Measurements from ENCODE around the gene SSR1.
"Not testable (repeated sequence)": the region's sequence is repeated elsewhere in the genome, so short reads cannot be mapped to it uniquely, and the experiment has no call there.

DNA sequence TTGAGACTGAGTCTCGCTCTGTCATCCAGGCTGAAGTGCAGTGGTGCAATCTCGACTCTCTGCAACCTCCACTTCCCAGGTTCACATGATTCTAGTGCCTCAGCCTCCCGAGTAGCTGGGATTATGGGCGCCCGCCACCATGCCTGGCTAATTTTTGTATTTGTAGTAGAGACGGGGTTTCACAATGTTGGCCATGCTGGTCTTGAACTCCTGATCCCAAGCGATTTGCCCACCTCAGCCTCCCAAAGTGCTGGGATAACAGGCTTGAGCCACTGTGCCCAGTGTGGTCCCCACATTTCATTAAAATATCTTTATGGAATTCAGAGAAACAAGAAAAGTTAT, 47.6 kb downstream of the SSR1 start:
- not testable (repeated sequence) for TF ChIP-seq HMG20B (CRISPR knock-in tag; conservative IDR thresholded peaks at IDR 0.05); ARID2 (CRISPR knock-in tag; IDR thresholded peaks at IDR 0.05; ENCODE audit: borderline replicate concordance); E2F1 (CRISPR knock-in tag; IDR thresholded peaks at IDR 0.05); ZKSCAN5 (CRISPR knock-in tag; IDR thresholded peaks at IDR 0.05); BRD4 (CRISPR knock-in tag; IDR thresholded peaks at IDR 0.05); CTCF (CRISPR knock-in tag; IDR thresholded peaks at IDR 0.05); ZNF260 (CRISPR knock-in tag; IDR thresholded peaks at IDR 0.05; ENCODE audit: borderline replicate concordance, low read depth); POLR2A (IDR thresholded peaks at IDR 0.05; ENCODE audit: insufficient read depth in 1 of 2, low read depth in 2 of 2, low read length in 2 of 2); MYC (CRISPR knock-in tag; IDR thresholded peaks at IDR 0.05; ENCODE audit: borderline replicate concordance)
- TF ChIP-seq, protein P1, sequence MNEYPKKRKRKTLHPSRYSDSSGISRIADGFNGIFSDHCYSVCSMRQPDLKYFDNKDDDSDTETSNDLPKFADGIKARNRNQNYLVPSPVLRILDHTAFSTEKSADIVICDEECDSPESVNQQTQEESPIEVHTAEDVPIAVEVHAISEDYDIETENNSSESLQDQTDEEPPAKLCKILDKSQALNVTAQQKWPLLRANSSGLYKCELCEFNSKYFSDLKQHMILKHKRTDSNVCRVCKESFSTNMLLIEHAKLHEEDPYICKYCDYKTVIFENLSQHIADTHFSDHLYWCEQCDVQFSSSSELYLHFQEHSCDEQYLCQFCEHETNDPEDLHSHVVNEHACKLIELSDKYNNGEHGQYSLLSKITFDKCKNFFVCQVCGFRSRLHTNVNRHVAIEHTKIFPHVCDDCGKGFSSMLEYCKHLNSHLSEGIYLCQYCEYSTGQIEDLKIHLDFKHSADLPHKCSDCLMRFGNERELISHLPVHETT (CRISPR knock-in tag; conservative IDR thresholded peaks at IDR 0.05), result not testable (repeated sequence)
